ENCODE data around the gene ARX. TPM values are rescaled to one million over a fixed set of nuclear protein-coding genes. Genes with fewer than 3 reads are reported as not detected.

The ARX gene
- total and polyA plus RNA-seq, 9 of the 15 experiments (the other 6 are each of a cell fraction or from before 2014, with no cell fraction given): 0.03 TPM; not detected in 8

- TF ChIP-seq RUNX1 (IDR thresholded peaks at IDR 0.05; ENCODE audit: low read depth): no peak
- no peak for TF ChIP-seq CTBP1 (IDR thresholded peaks at IDR 0.05; ENCODE audit: borderline replicate concordance)
- TF ChIP-seq BRD4 (IDR thresholded peaks at IDR 0.05): no peak
- no peak for TF ChIP-seq HNRNPH1 (optimal IDR thresholded peaks at IDR 0.05; ENCODE audit: low read depth, low read length)
- TF ChIP-seq ZNF140 (CRISPR knock-in tag; IDR thresholded peaks at IDR 0.05): no peak
- no peak for TF ChIP-seq ZNF561 (CRISPR knock-in tag; conservative IDR thresholded peaks at IDR 0.05)
- TF ChIP-seq DPF2 (IDR thresholded peaks at IDR 0.05): no peak
- peak; percentile 58; the same call in 1 of the 2 replicates for TF ChIP-seq GABPB1 (CRISPR knock-in tag; IDR thresholded peaks at IDR 0.05)
- no peak for TF ChIP-seq ETS1 (conservative IDR thresholded peaks at IDR 0.05; ENCODE audit: control insufficient read depth, low read depth, low read length)
- TF ChIP-seq FOXO4 (CRISPR knock-in tag; IDR thresholded peaks at IDR 0.05): no peak
- no peak for TF ChIP-seq MED1 (CRISPR knock-in tag; IDR thresholded peaks at IDR 0.05; ENCODE audit: borderline replicate concordance)
- TF ChIP-seq KLF10 (CRISPR knock-in tag; IDR thresholded peaks at IDR 0.05): no peak
- no peak for TF ChIP-seq ZNF23 (CRISPR knock-in tag; IDR thresholded peaks at IDR 0.05)
- TF ChIP-seq GABPB2 (CRISPR knock-in tag; conservative IDR thresholded peaks at IDR 0.05): no peak
- no peak for TF ChIP-seq ZNF165 (CRISPR knock-in tag; IDR thresholded peaks at IDR 0.05; ENCODE audit: borderline replicate concordance)
- TF ChIP-seq SMAD2 (IDR thresholded peaks at IDR 0.05; ENCODE audit: low read depth, low read length): no peak
- no peak for TF ChIP-seq NCOA6 (IDR thresholded peaks at IDR 0.05)
- TF ChIP-seq, protein P1, sequence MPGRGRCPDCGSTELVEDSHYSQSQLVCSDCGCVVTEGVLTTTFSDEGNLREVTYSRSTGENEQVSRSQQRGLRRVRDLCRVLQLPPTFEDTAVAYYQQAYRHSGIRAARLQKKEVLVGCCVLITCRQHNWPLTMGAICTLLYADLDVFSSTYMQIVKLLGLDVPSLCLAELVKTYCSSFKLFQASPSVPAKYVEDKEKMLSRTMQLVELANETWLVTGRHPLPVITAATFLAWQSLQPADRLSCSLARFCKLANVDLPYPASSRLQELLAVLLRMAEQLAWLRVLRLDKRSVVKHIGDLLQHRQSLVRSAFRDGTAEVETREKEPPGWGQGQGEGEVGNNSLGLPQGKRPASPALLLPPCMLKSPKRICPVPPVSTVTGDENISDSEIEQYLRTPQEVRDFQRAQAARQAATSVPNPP (IDR thresholded peaks at IDR 0.05; ENCODE audit: borderline replicate concordance, insufficient read depth, insufficient read length): no peak
- TF ChIP-seq ZNF780A (CRISPR knock-in tag; IDR thresholded peaks at IDR 0.05): no peak
- peak; percentile 32 for TF ChIP-seq PHF20 (IDR thresholded peaks at IDR 0.05; ENCODE audit: partially characterized antibody)
- TF ChIP-seq EP400 (IDR thresholded peaks at IDR 0.05): no peak
- TF ChIP-seq, protein P2, sequence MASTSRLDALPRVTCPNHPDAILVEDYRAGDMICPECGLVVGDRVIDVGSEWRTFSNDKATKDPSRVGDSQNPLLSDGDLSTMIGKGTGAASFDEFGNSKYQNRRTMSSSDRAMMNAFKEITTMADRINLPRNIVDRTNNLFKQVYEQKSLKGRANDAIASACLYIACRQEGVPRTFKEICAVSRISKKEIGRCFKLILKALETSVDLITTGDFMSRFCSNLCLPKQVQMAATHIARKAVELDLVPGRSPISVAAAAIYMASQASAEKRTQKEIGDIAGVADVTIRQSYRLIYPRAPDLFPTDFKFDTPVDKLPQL (IDR thresholded peaks at IDR 0.05; ENCODE audit: extremely low read depth, insufficient read length): no peak
- TF ChIP-seq EHMT2 (IDR thresholded peaks at IDR 0.05): peak; percentile 77; the same call in 1 of the 2 replicates
- TF ChIP-seq NR2C1 (IDR thresholded peaks at IDR 0.05): no peak
- TF ChIP-seq NR2C1 (tag; IDR thresholded peaks at IDR 0.05): no peak
- TF ChIP-seq ZBTB8A (IDR thresholded peaks at IDR 0.05; ENCODE audit: partially characterized antibody): no peak
- TF ChIP-seq FOXA3 (CRISPR knock-in tag; conservative IDR thresholded peaks at IDR 0.05 in 1 of 2, IDR thresholded peaks at IDR 0.05 in 1 of 2): no peak
- TF ChIP-seq, protein P3, sequence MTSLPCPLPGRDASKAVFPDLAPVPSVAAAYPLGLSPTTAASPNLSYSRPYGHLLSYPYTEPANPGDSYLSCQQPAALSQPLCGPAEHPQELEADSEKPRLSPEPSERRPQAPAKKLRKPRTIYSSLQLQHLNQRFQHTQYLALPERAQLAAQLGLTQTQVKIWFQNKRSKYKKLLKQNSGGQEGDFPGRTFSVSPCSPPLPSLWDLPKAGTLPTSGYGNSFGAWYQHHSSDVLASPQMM (CRISPR knock-in tag; IDR thresholded peaks at IDR 0.05): no peak
Measured at GRCh38 chrX:25039036-25039435, 23.3 kb upstream of the ARX start (continued).
